Panc1 (cell line): ENCODE measurements around the gene COL23A1. TPM values are rescaled to one million over a fixed set of nuclear protein-coding genes. Genes with fewer than 3 reads are reported as not detected.

ENCODE experiments used
- ATAC-seq: fragments of 200-7000 bp; cut with Tn5 transposase; 2 replicates; pipeline ENCODE4 v1.9.1; 2020; ENCODE audit warnings: mild to moderate bottlenecking, moderate library complexity
- BruUV-seq: library from RNA; stranded (reverse); fragments of 400-500 nt; replicated peaks from 2 replicates; lab custom pipeline; 2021; lab: Mats Ljungman, UMichigan
- CTCF ChIA-PET: fragments of 300-600 bp; sonication (Branson Sonifier 250); formaldehyde crosslinking; loops from one replicate; lab custom pipeline; 2022; ENCODE audit warnings: antibody characterized with exemption; lab: Charles Lee
- POLR2A ChIA-PET: fragments of 300-600 bp; sonication (Branson Sonifier 250); formaldehyde crosslinking; loops from one replicate; lab custom pipeline; 2022; ENCODE audit warnings: antibody characterized with exemption; lab: Charles Lee
- DNase-seq: peaks from one replicate; pipeline ENCODE4 v3.0.0-alpha.2; 2010; ENCODE audit warnings: low read depth, low spot score
- H3K27ac ChIP-seq: 2 replicates; pipeline ENCODE4 v1.5.1; 2011; ENCODE audit warnings: mild to moderate bottlenecking, low read length, inconsistent platforms
- H3K27me3 ChIP-seq: fragments of 200-500 bp; sonication (Bioruptor generic); 2 replicates; pipeline ENCODE4 v1.6.0; 2014; ENCODE audit warnings: low read length, inconsistent platforms; ENCODE audit not compliant: control insufficient read depth, insufficient read depth
- H3K36me3 ChIP-seq: fragments of 200-500 bp; sonication (Bioruptor generic); 2 replicates; pipeline ENCODE4 v1.5.1; 2014; ENCODE audit warnings: inconsistent platforms, mild to moderate bottlenecking, low read length, moderate library complexity; ENCODE audit not compliant: control insufficient read depth, insufficient read depth
- H3K4me1 ChIP-seq: 2 replicates; pipeline ENCODE4 v1.5.1; 2011; ENCODE audit warnings: inconsistent platforms, mild to moderate bottlenecking, low read length, moderate library complexity; ENCODE audit not compliant: control insufficient read depth, insufficient read depth
- H3K4me3 ChIP-seq, 2 experiments: 2 replicates each; pipeline ENCODE4 v1.5.1; 2011 to 2012; ENCODE audit warnings: low read depth in 2 of 2, low read length in 2 of 2, mild to moderate bottlenecking in 2 of 2, inconsistent platforms in 1 of 2, moderate library complexity in 1 of 2
- H3K9me3 ChIP-seq: fragments of 200-500 bp; sonication (Bioruptor generic); 2 replicates; pipeline ENCODE4 v1.5.1; 2014; ENCODE audit warnings: low read depth, mild to moderate bottlenecking, inconsistent platforms, low read length, moderate library complexity; ENCODE audit not compliant: control insufficient read depth, insufficient read depth
- POLR2AphosphoS5 ChIP-seq: IDR thresholded peaks from 2 replicates; pipeline ENCODE4 v1.6.1; 2012; ENCODE audit warnings: mild to moderate bottlenecking, low read depth, low read length, moderate library complexity
- REST ChIP-seq, 2 experiments: IDR thresholded peaks; 2 replicates each; pipeline ENCODE4 v1.6.1; 2011 to 2012; ENCODE audit warnings: low read depth in 2 of 2, control low read depth in 1 of 2, low read length in 1 of 2, mild to moderate bottlenecking in 1 of 2, moderate library complexity in 1 of 2; ENCODE audit not compliant: insufficient read depth in 1 of 2
- SIN3A ChIP-seq: IDR thresholded peaks from 2 replicates; pipeline ENCODE4 v1.6.1; 2012; ENCODE audit warnings: low read depth, mild to moderate bottlenecking, low read length, moderate library complexity, borderline replicate concordance; ENCODE audit not compliant: insufficient read depth
- TCF7L2 ChIP-seq: IDR thresholded peaks from 2 replicates; pipeline ENCODE4 v1.6.1; 2011; ENCODE audit warnings: mild to moderate bottlenecking, low read depth, low read length, inconsistent platforms
- in situ Hi-C: cut with HindIII; loops from 2 replicates; pipeline ENCODE4 v1.10.0; 2016; ENCODE audit warnings: low sequenced_read_pairs, low pct_unique_long_range_greater_than_20kb
- intact Hi-C: fragments of 100-400 bp; cut with micrococcal nuclease; formaldehyde crosslinking; loops from one replicate; pipeline ENCODE4 v1.10.0; 2022; ENCODE audit not compliant: unreplicated experiment
- total RNA-seq: library from RNA; stranded (reverse); gene quantifications from one replicate; pipeline ENCODE4 v1.2.1, GENCODE V29; 2021; ENCODE audit not compliant: unreplicated experiment
- TF ChIP-seq, protein P1 (sequence below): fragments of 450-650 bp; IDR thresholded peaks from 2 replicates; pipeline ENCODE4 v1.5.1; 2017; ENCODE audit warnings: mild to moderate bottlenecking

The COL23A1 gene
- total RNA-seq, 1 experiment from 2014 or later = 0.05 TPM

DNA sequence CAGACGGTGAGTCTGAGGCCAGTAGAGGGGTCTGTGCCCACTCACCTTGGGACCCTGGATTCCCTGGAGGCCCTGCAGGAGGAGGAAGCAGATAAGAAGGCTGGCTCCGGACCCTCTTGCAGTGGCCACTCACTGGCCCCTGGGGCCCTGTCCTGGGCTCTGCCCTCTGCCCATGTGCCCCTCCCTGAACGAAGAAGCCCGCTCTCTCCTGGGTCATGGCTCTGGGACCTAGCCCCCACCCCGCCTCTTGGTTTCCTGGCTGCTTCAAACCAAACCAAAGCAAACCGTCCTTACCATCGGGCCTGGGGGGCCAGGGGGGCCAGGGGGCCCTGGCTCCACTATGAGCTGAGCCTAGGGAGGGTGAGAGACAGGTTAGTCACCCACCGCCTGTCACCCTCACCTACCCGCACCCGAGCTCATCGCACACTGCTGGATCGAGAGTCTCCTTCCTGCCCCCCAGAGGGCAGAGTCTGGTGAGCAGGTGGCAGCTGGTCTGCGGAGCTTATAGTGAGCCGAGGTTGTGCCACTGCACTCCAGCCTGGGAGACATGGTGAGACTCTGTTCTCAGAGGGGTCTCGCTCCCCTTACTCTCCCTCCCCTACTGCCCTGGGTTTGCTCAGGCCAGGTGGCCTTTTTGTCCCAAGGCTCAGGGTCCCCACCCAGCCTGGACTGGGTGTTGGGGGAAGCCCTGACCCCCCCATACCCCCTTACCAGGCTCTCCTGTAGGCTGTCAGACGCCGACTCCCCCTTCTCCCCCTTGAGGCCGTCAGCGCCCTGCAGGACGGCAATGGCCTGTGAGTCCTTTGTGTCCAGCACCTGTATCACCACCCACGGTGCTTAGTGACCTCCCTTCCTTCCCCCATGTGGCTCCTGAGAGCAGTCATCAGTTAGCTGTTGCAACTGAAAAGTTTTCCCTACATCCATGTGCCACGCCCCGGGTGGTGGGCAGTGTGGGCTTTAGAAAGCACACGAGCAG, 342.4 kb downstream of the COL23A1 start:
- no TSS peak for BruUV-seq
- no peak for TF ChIP-seq REST (IDR thresholded peaks at IDR 0.05; ENCODE audit: insufficient read depth in 1 of 2, low read depth in 2 of 2, low read length in 1 of 2)
- TF ChIP-seq, protein P1, sequence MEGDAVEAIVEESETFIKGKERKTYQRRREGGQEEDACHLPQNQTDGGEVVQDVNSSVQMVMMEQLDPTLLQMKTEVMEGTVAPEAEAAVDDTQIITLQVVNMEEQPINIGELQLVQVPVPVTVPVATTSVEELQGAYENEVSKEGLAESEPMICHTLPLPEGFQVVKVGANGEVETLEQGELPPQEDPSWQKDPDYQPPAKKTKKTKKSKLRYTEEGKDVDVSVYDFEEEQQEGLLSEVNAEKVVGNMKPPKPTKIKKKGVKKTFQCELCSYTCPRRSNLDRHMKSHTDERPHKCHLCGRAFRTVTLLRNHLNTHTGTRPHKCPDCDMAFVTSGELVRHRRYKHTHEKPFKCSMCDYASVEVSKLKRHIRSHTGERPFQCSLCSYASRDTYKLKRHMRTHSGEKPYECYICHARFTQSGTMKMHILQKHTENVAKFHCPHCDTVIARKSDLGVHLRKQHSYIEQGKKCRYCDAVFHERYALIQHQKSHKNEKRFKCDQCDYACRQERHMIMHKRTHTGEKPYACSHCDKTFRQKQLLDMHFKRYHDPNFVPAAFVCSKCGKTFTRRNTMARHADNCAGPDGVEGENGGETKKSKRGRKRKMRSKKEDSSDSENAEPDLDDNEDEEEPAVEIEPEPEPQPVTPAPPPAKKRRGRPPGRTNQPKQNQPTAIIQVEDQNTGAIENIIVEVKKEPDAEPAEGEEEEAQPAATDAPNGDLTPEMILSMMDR = no peak
- TF ChIP-seq POLR2AphosphoS5 = no peak
- no peak for TF ChIP-seq SIN3A
- no peak for TF ChIP-seq TCF7L2
- Histone ChIP-seq H3K36me3 (no peaks in the 10 kb centered on the region), H3K9me3 (no peaks in the 10 kb centered on the region), H3K27ac (no peak overlapping the region), H3K4me3 (no peak overlapping the region), H3K27me3 (no peaks in the 10 kb centered on the region), H3K4me1 (no peaks in the 10 kb centered on the region)
- DNase-seq (no peak), ATAC-seq (peak; percentile 28; the same call in 1 of the 2 replicates)
- in situ Hi-C loops (no loop called here), intact Hi-C loops (no loop called here)
- ChIA-PET CTCF (no interaction called here), POLR2A (no interaction called here)

DNA sequence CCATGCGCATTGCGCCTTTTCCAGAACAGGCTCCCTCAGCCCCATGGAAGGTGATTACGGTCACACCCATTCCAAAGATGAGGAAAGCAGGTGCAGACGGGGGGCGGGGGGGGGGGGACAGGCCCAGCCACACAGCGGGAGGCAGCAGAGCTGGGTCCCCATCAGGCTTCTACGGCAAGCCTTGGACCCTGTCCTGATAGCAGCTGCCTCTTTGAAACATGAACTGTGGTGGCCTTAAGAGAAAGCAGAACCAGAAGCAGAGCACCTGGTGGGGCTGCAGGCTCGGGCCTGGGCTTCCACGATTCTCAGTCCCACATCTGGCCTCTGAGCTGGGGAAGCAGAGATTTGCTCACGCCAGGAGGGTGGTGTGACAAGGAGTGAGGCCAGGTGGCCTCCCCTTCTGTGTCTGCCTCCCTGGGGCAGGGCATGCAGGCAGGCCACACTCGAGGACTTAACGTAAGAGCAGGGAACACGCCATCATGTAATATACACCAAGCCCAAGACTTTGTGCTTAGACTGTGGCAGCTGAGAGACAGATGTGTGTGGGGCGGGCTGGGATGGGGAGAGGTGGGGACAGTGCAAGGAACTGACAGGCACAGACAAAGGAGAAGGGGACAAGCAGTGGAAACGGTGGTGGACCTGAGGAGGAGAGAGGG, 343.4 kb downstream of the COL23A1 start:
- H3K27ac ChIP-seq = no peak overlapping the region
- H3K27me3 ChIP-seq = no peaks in the 10 kb centered on the region
- no peak for TF ChIP-seq SIN3A
- no peak for TF ChIP-seq REST (IDR thresholded peaks at IDR 0.05; ENCODE audit: insufficient read depth in 1 of 2, low read depth in 2 of 2, low read length in 1 of 2)
- no peak for TF ChIP-seq POLR2AphosphoS5
- no peak for TF ChIP-seq TCF7L2
- TF ChIP-seq, protein P1 = no peak
- in situ Hi-C loops (no loop called here), intact Hi-C loops (no loop called here)
- ChIA-PET POLR2A (no interaction called here), CTCF (no interaction called here)
- ATAC-seq = no peak
- no peaks in the 10 kb centered on the region for H3K36me3 ChIP-seq
- no peaks in the 10 kb centered on the region for H3K4me1 ChIP-seq
- H3K9me3 ChIP-seq = no peaks in the 10 kb centered on the region
- no peak overlapping the region for H3K4me3 ChIP-seq
- no peak for DNase-seq
- no TSS peak for BruUV-seq
